GM12878 (cell line): ENCODE data around the gene SDC1. TPM values are rescaled to one million over a fixed set of nuclear protein-coding genes. Genes with fewer than 3 reads are reported as not detected.

Source experiments
- ATAC-seq: fragments of 200-7000 bp; cut with Tn5 transposase; 3 replicates; pipeline ENCODE4 v1.9.1; 2020; ENCODE audit warnings: mild to moderate bottlenecking, moderate library complexity
- BruUV-seq: library from RNA; stranded (reverse); fragments of 400-500 nt; replicated peaks from 2 replicates; lab custom pipeline; 2021; lab: Mats Ljungman, UMichigan
- CTCF ChIA-PET: fragments of 300-600 bp; sonication (Branson Sonifier 250); formaldehyde crosslinking; extraction: SDS; loops from one replicate; lab custom pipeline; 2021; ENCODE audit warnings: inconsistent platforms; lab: Yijun Ruan, JAX
- POLR2A ChIA-PET: fragments of 350-600 bp; formaldehyde crosslinking; extraction: SDS; loops from one replicate; lab custom pipeline; 2021; ENCODE audit warnings: inconsistent platforms; lab: Charles Lee
- RAD21 ChIA-PET: fragments of 300-600 bp; sonication (Branson Sonifier 250); formaldehyde crosslinking; loops from one replicate; lab custom pipeline; 2023; ENCODE audit warnings: antibody characterized with exemption; ENCODE audit not compliant: unreplicated experiment; lab: Charles Lee
- SMC1A ChIA-PET: fragments of 300-600 bp; sonication (Branson Sonifier 250); formaldehyde crosslinking; loops from one replicate; lab custom pipeline; 2023; ENCODE audit not compliant: unreplicated experiment, uncharacterized antibody; lab: Charles Lee
- DNase-seq: peaks from one replicate; pipeline ENCODE4 v3.0.0-alpha.2; 2011; ENCODE audit warnings: low read depth, low spot score
- FAIRE-seq: peaks from 3 replicates; lab custom pipeline; 2011; peaks lifted over from hg19 to GRCh38; lab: Jason Lieb, UNC
- H2AFZ ChIP-seq: 2 replicates; pipeline ENCODE4 v1.6.0; 2011; ENCODE audit warnings: low read depth, low read length, control low read depth; ENCODE audit not compliant: control insufficient read depth
- H3K27ac ChIP-seq: 2 replicates; pipeline ENCODE4 v1.5.1; 2011; ENCODE audit warnings: control low read depth; ENCODE audit not compliant: control insufficient read depth, insufficient read depth
- H3K27me3 ChIP-seq, 2 experiments: replicated peaks in 1 of 2; 2 replicates each; pipeline versions ENCODE4 v1.6.0 to v1.6.1; 2011; ENCODE audit warnings: low read length in 1 of 2; ENCODE audit not compliant: control insufficient read depth in 2 of 2, insufficient read depth in 2 of 2
- H3K36me3 ChIP-seq, 2 experiments: 2 replicates each; pipeline ENCODE4 v1.5.1; 2011; ENCODE audit warnings: low read length in 1 of 2; ENCODE audit not compliant: control insufficient read depth in 2 of 2, insufficient read depth in 2 of 2
- H3K4me1 ChIP-seq: 2 replicates; pipeline ENCODE4 v1.6.1; 2011; ENCODE audit warnings: mild to moderate bottlenecking, low read length, moderate library complexity, mixed read lengths; ENCODE audit not compliant: control insufficient read depth, insufficient read depth
- H3K4me2 ChIP-seq: 2 replicates; pipeline ENCODE4 v1.6.0; 2011; ENCODE audit warnings: control low read depth; ENCODE audit not compliant: control insufficient read depth, insufficient read depth
- H3K4me3 ChIP-seq: fragments of 200-600 bp; sonication (generic); 2 replicates; pipeline ENCODE4 v1.5.1; 2016
- H3K79me2 ChIP-seq: 2 replicates; pipeline ENCODE4 v1.6.0; 2011; ENCODE audit warnings: low read length; ENCODE audit not compliant: control insufficient read depth, insufficient read depth
- H3K9ac ChIP-seq: 2 replicates; pipeline ENCODE4 v1.8.0; 2011; ENCODE audit warnings: low read length, control low read depth, mixed read lengths; ENCODE audit not compliant: control insufficient read depth, insufficient read depth
- H3K9me3 ChIP-seq: replicated peaks from 3 replicates; pipeline ENCODE4 v1.5.1; 2011; ENCODE audit warnings: mild to moderate bottlenecking, low read length; ENCODE audit not compliant: control insufficient read depth, insufficient read depth
- H4K20me1 ChIP-seq: 2 replicates; pipeline ENCODE4 v1.6.0; 2011; ENCODE audit not compliant: control insufficient read depth, insufficient read depth
- BHLHE40 ChIP-seq, 2 experiments: fragments of 450-650 bp in 1 of 2; IDR thresholded peaks; 2 replicates each; pipeline ENCODE4 v1.6.1; 2011 to 2017; ENCODE audit warnings: low read depth in 2 of 2, borderline replicate concordance in 1 of 2, improper control_type of control experiment in 1 of 2, low read length in 1 of 2, mild to moderate bottlenecking in 1 of 2
- CBX5 ChIP-seq: sonication (generic); IDR thresholded peaks from 2 replicates; pipeline ENCODE4 v1.6.1; 2016; ENCODE audit warnings: low read depth, moderate library complexity, mild to moderate bottlenecking, inconsistent platforms
- CUX1 ChIP-seq: IDR thresholded peaks from 2 replicates; pipeline ENCODE4 v1.6.1; 2012; ENCODE audit warnings: improper control_type of control experiment, low read depth, low read length; ENCODE audit not compliant: insufficient replicate concordance
- KAT2A ChIP-seq: conservative IDR thresholded peaks from 2 replicates; pipeline ENCODE4 v1.6.1; 2011; ENCODE audit warnings: low read depth, low read length; ENCODE audit not compliant: control insufficient read depth
- POLR2AphosphoS5 ChIP-seq: IDR thresholded peaks from 2 replicates; pipeline ENCODE4 v1.6.1; 2011; ENCODE audit warnings: mild to moderate bottlenecking, low read length, inconsistent platforms
- SIN3A ChIP-seq: IDR thresholded peaks from 2 replicates; pipeline ENCODE4 v1.6.1; 2012; ENCODE audit warnings: low read depth, low read length, improper control_type of control experiment
- SIX5 ChIP-seq: IDR thresholded peaks from 2 replicates; pipeline ENCODE4 v1.6.1; 2011; ENCODE audit warnings: mild to moderate bottlenecking, low read depth, low read length, moderate library complexity; ENCODE audit not compliant: severe bottlenecking
- SMC3 ChIP-seq: IDR thresholded peaks from 2 replicates; pipeline ENCODE4 v1.6.1; 2011; ENCODE audit warnings: low read length, improper control_type of control experiment, borderline replicate concordance
- SP1 ChIP-seq: IDR thresholded peaks from one replicate; pipeline ENCODE4 v1.6.1; 2011; ENCODE audit warnings: low read depth, low read length
- SPI1 ChIP-seq: IDR thresholded peaks from 2 replicates; pipeline ENCODE4 v1.6.1; 2011; ENCODE audit warnings: low read depth, mild to moderate bottlenecking, low read length, moderate library complexity, borderline replicate concordance; ENCODE audit not compliant: insufficient read depth
- TCF3 ChIP-seq: IDR thresholded peaks from 2 replicates; pipeline ENCODE4 v1.6.1; 2012; ENCODE audit warnings: low read depth, mild to moderate bottlenecking, low read length, borderline replicate concordance; ENCODE audit not compliant: insufficient read depth
- ZBED1 ChIP-seq: IDR thresholded peaks from 2 replicates; pipeline ENCODE4 v1.6.1; 2016; ENCODE audit warnings: borderline replicate concordance
- WGBS: methylation state at CpG from one replicate; pipeline ENCODE4 v1.1.6; 2016; ENCODE audit warnings: low lambda C conversion rate; ENCODE audit not compliant: insufficient replicate concordance, insufficient coverage; ENCODE audit errors: missing lambda C conversion rate; 5-methylcytosine and 5-hydroxymethylcytosine counted together
- in situ Hi-C: fragments of 300-500 bp; cut with MboI; formaldehyde crosslinking; loops from 9 replicates; pipeline ENCODE4 v1.14.3; 2018; ENCODE audit warnings: mixed read lengths
- intact Hi-C: fragments of 100-400 bp; cut with micrococcal nuclease; formaldehyde crosslinking; loops from one replicate; pipeline ENCODE4 v1.14.2; 2022; ENCODE audit not compliant: unreplicated experiment
- polyA plus RNA-seq, 11 experiments: library from polyadenylated mRNA; depleted of rRNA in 4 of 11; unstranded in 6 of 11; stranded (reverse) in 5 of 11; fragments of >200 nt; fragmentation: Nextera tagmentation in 4 of 11; fragmentation: Illumina TruSeq in 1 of 11; extraction: Ambion mirVana in 4 of 11; extraction: Trizol in 1 of 11; gene quantifications; 1 replicate in 1 of 11; 2 replicates in 10 of 11; pipeline versions ENCODE4 v1.2.1 to v1.2.3, GENCODE V29; 2011 to 2016; ENCODE audit warnings: inconsistent platforms in 2 of 11, missing spikeins in 2 of 11, low read depth in 1 of 11
- total RNA-seq, 4 experiments: library from RNA; depleted of rRNA in 3 of 4; stranded (reverse); fragments of >200 nt in 3 of 4; fragmentation: Illumina TruSeq in 1 of 4; extraction: Trizol in 1 of 4; gene quantifications; 2 replicates each; pipeline versions ENCODE4 v1.2.1 to v1.2.3, GENCODE V29; 2013 to 2021
- TF ChIP-seq, protein P1 (sequence below): fragments of 450-650 bp; formaldehyde crosslinking; IDR thresholded peaks from 2 replicates; pipeline ENCODE4 v1.4.0; 2020; ENCODE audit warnings: mild to moderate bottlenecking, moderate library complexity

Gene SDC1
- total and polyA plus RNA-seq, 10 of the 15 experiments (the other 5 are each of a cell fraction or from before 2014, with no cell fraction given), result 0.85 to 36.8 (median 23.7) TPM

- TF ChIP-seq SPI1, result no peak
These were observed 56.7 kb downstream of the SDC1 start (continued) for GRCh38 chr2:20168048-20168726.

- Histone ChIP-seq H3K27me3 (no peaks in the 10 kb centered on the region; a peak in 1 of 4 replicates), H2AFZ (no peak overlapping the region), H3K4me3 (no peak overlapping the region), H4K20me1 (no peaks in the 10 kb centered on the region), H3K36me3 (no peaks in the 10 kb centered on the region), H3K4me1 (peaks cover 13% of the 10 kb centered on the region), H3K79me2 (no peaks in the 10 kb centered on the region), H3K27ac (no peak overlapping the region), H3K9me3 (no peaks in the 10 kb centered on the region), H3K9ac (no peak overlapping the region), H3K4me2 (no peak overlapping the region)
- ATAC-seq (no peak), FAIRE-seq (no peak), DNase-seq (no peak)
- intact Hi-C loops (no loop called here), in situ Hi-C loops (no loop called here)
- ChIA-PET POLR2A (no interaction called here), SMC1A (interaction anchor here (1.0 to 1.6 kb wide), 2 partner anchors 11 to 15 kb away, joined by 4 to 6 read pairs; no protein-coding TSS in a partner anchor), RAD21 (no interaction called here), CTCF (no interaction called here)
- BruUV-seq, result no TSS peak
- 100% methylated on average over 4 of the region's 4 CpGs for WGBS
- TF ChIP-seq, protein P1, sequence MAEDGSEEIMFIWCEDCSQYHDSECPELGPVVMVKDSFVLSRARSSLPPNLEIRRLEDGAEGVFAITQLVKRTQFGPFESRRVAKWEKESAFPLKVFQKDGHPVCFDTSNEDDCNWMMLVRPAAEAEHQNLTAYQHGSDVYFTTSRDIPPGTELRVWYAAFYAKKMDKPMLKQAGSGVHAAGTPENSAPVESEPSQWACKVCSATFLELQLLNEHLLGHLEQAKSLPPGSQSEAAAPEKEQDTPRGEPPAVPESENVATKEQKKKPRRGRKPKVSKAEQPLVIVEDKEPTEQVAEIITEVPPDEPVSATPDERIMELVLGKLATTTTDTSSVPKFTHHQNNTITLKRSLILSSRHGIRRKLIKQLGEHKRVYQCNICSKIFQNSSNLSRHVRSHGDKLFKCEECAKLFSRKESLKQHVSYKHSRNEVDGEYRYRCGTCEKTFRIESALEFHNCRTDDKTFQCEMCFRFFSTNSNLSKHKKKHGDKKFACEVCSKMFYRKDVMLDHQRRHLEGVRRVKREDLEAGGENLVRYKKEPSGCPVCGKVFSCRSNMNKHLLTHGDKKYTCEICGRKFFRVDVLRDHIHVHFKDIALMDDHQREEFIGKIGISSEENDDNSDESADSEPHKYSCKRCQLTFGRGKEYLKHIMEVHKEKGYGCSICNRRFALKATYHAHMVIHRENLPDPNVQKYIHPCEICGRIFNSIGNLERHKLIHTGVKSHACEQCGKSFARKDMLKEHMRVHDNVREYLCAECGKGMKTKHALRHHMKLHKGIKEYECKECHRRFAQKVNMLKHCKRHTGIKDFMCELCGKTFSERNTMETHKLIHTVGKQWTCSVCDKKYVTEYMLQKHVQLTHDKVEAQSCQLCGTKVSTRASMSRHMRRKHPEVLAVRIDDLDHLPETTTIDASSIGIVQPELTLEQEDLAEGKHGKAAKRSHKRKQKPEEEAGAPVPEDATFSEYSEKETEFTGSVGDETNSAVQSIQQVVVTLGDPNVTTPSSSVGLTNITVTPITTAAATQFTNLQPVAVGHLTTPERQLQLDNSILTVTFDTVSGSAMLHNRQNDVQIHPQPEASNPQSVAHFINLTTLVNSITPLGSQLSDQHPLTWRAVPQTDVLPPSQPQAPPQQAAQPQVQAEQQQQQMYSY (CRISPR knock-in tag), result no peak
- TF ChIP-seq ZBED1 (no peak), POLR2AphosphoS5 (no peak), SP1 (no peak), SMC3 (no peak), CBX5 (no peak), KAT2A (no peak), SIX5 (no peak), SIN3A (no peak), BHLHE40 (IDR thresholded peaks at IDR 0.05; ENCODE audit: borderline replicate concordance in 1 of 2, low read depth in 2 of 2, low read length in 1 of 2) (no peak), TCF3 (no peak), CUX1 (no peak)
These were observed 57.6 kb downstream of the SDC1 start for GRCh38 chr2:20167356-20167755.
